Endothelial cell (in vitro differentiated cells): ENCODE data around the gene TRIM34. TPM values are rescaled to one million over a fixed set of nuclear protein-coding genes. Genes with fewer than 3 reads are reported as not detected.

Experiments used
- DNase-seq: peaks from one replicate; pipeline ENCODE4 v3.0.0; 2021; ENCODE audit warnings: low spot score
- H3K27ac Mint-ChIP-seq: one replicate; pipeline ENCODE4 v1.8.0; 2021; ENCODE audit warnings: mixed read lengths, inconsistent platforms; ENCODE audit not compliant: unreplicated experiment
- H3K27me3 Mint-ChIP-seq: one replicate; pipeline ENCODE4 v1.8.0; 2021; ENCODE audit warnings: mild to moderate bottlenecking, moderate library complexity, mixed read lengths, inconsistent platforms; ENCODE audit not compliant: unreplicated experiment
- H3K36me3 Mint-ChIP-seq: one replicate; pipeline ENCODE4 v1.8.0; 2021; ENCODE audit warnings: mild to moderate bottlenecking, low read depth, mixed read lengths, inconsistent platforms; ENCODE audit not compliant: unreplicated experiment
- H3K4me1 Mint-ChIP-seq: one replicate; pipeline ENCODE4 v1.8.0; 2021; ENCODE audit warnings: mild to moderate bottlenecking, mixed read lengths, inconsistent platforms; ENCODE audit not compliant: unreplicated experiment
- H3K4me3 Mint-ChIP-seq: one replicate; pipeline ENCODE4 v1.8.0; 2021; ENCODE audit warnings: mild to moderate bottlenecking, mixed read lengths, inconsistent platforms; ENCODE audit not compliant: unreplicated experiment
- H3K9me3 Mint-ChIP-seq: one replicate; pipeline ENCODE4 v1.8.0; 2021; ENCODE audit warnings: mixed read lengths, inconsistent platforms; ENCODE audit not compliant: unreplicated experiment
- CTCF ChIP-seq: fragments of 200-600 bp; sonication (generic); IDR thresholded peaks from one replicate; pipeline ENCODE4 v1.5.0; 2021; ENCODE audit warnings: antibody characterized with exemption; ENCODE audit not compliant: unreplicated experiment
- total RNA-seq: library from RNA; stranded (reverse); fragmentation: NEBNext Ultra II Directional; extraction: Animal tissue kit (Norgen Biotek cat#: 25700); gene quantifications from one replicate; pipeline ENCODE4 v1.2.1, GENCODE V29; 2021; ENCODE audit not compliant: unreplicated experiment

The TRIM34 gene
- total RNA-seq, 1 donor from 2014 or later, result 0.64 TPM

- Mint-ChIP-seq H3K27ac (no peak overlapping the region), H3K4me1 (peaks cover 4% of the 10 kb centered on the region), H3K27me3 (no peaks in the 10 kb centered on the region), H3K36me3 (peaks cover 14% of the 10 kb centered on the region), H3K4me3 (peak overlapping the region; percentile 67), H3K9me3 (peaks cover 5% of the 10 kb centered on the region)
- no peak for DNase-seq
- TF ChIP-seq CTCF, result no peak
Measured at GRCh38 chr11:5591613-5592012, 33.2 kb upstream of the TRIM34 start.

GRCh38 chr11:5592615-5593014, 32.2 kb upstream of the TRIM34 start:
- Mint-ChIP-seq H3K27ac (no peak overlapping the region), H3K9me3 (peaks cover 5% of the 10 kb centered on the region), H3K4me1 (peaks cover 14% of the 10 kb centered on the region), H3K36me3 (peaks cover 14% of the 10 kb centered on the region), H3K4me3 (no peak overlapping the region), H3K27me3 (peaks cover 2% of the 10 kb centered on the region)
- TF ChIP-seq CTCF, result no peak
- DNase-seq, result no peak

GRCh38 chr11:5593146-5593545, 31.7 kb upstream of the TRIM34 start:
- no peak for DNase-seq
- peaks cover 2% of the 10 kb centered on the region for H3K27me3 Mint-ChIP-seq
- H3K4me1 Mint-ChIP-seq, result peaks cover 18% of the 10 kb centered on the region

GRCh38 chr11:5596607-5597201, 28.1 kb upstream of the TRIM34 start, which contains the start of gene TRIM6:
Gene TRIM6 (plus strand): TSS chr11:5596637. CDS start chr11:5596898, 261 bp downstream.
- Mint-ChIP-seq H3K4me3 (peak within 1 kb of the TSS; percentile 92), H3K36me3 (no peaks in the 10 kb centered on the region), H3K9me3 (no peaks in the 10 kb centered on the region), H3K27ac (peak within 1 kb of the TSS; percentile 81), H3K27me3 (peaks cover 2% of the 10 kb centered on the region), H3K4me1 (peaks cover 20% of the 10 kb centered on the region)
- peak; percentile 47 for DNase-seq
- TF ChIP-seq CTCF, result no peak

More at GRCh38 chr11:5593146-5593545, 31.7 kb upstream of the TRIM34 start:
- Mint-ChIP-seq H3K4me3 (no peak overlapping the region), H3K27ac (no peak overlapping the region), H3K36me3 (peaks cover 14% of the 10 kb centered on the region), H3K9me3 (peaks cover 5% of the 10 kb centered on the region)
- TF ChIP-seq CTCF, result no peak

- peaks cover 20% of the 10 kb centered on the region for H3K4me1 Mint-ChIP-seq
- H3K9me3 Mint-ChIP-seq, result no peaks in the 10 kb centered on the region
- DNase-seq, result no peak
- no peaks in the 10 kb centered on the region for H3K36me3 Mint-ChIP-seq
- TF ChIP-seq CTCF, result no peak
- no peak overlapping the region for H3K4me3 Mint-ChIP-seq
- no peak overlapping the region for H3K27ac Mint-ChIP-seq
- H3K27me3 Mint-ChIP-seq, result peaks cover 2% of the 10 kb centered on the region
Measured at GRCh38 chr11:5597953-5598352, 26.8 kb upstream of the TRIM34 start.
